Dendritic cell treated with granulocyte-macrophage colony-stimulating factor and Interleukin-4, amounts not matched to agents 40 ng/mL and 50 ng/mL, for 4 days (primary cell): ENCODE measurements around the gene PLCB4.

Experiments used
- H3K27ac Mint-ChIP-seq: one replicate; pipeline ENCODE4 v1.8.0; 2022; ENCODE audit warnings: mild to moderate bottlenecking, mixed read lengths
- H3K27me3 Mint-ChIP-seq: one replicate; pipeline ENCODE4 v1.8.0; 2022; ENCODE audit warnings: mild to moderate bottlenecking, mixed read lengths
- H3K36me3 Mint-ChIP-seq: one replicate; pipeline ENCODE4 v1.8.0; 2022; ENCODE audit warnings: low read depth, mixed read lengths
- H3K4me1 Mint-ChIP-seq: one replicate; pipeline ENCODE4 v1.8.0; 2022; ENCODE audit warnings: low read depth, mixed read lengths
- H3K4me3 Mint-ChIP-seq: one replicate; pipeline ENCODE4 v1.8.0; 2022; ENCODE audit warnings: mild to moderate bottlenecking, moderate library complexity, mixed read lengths
- H3K9me3 Mint-ChIP-seq: one replicate; pipeline ENCODE4 v1.8.0; 2022; ENCODE audit warnings: mixed read lengths
- intact Hi-C: fragments of 100-400 bp; cut with micrococcal nuclease; formaldehyde crosslinking; loops from one replicate; pipeline ENCODE4 v1.15.0; 2022

PLCB4 gene

GRCh38 chr20:9523636-9524035 is 454.7 kb downstream of the PLCB4 start:
- Mint-ChIP-seq H3K4me1 (peaks cover 14% of the 10 kb centered on the region), H3K9me3 (no peaks in the 10 kb centered on the region), H3K27me3 (peaks cover 23% of the 10 kb centered on the region), H3K27ac (no peak overlapping the region), H3K4me3 (no peak overlapping the region), H3K36me3 (no peaks in the 10 kb centered on the region)
- intact Hi-C loops = no loop called here
